HG02763 (cell line): ENCODE data around the gene OAF.
"Not testable (repeated sequence)": the region's sequence is repeated elsewhere in the genome, so short reads cannot be mapped to it uniquely, and the experiment has no call there.

ENCODE experiments used
- ATAC-seq: cut with Tn5 transposase; IDR thresholded peaks from one replicate; pipeline ENCODE4 v1.9.1; 2021; ENCODE audit warnings: mild to moderate bottlenecking, moderate library complexity; ENCODE audit not compliant: unreplicated experiment

Gene OAF

GRCh38 chr11:120260616-120261015 lies 49.8 kb downstream of the OAF start:
- no peak for ATAC-seq

- ATAC-seq: no peak
These were observed 50.5 kb downstream of the OAF start for GRCh38 chr11:120261321-120261720.

- ATAC-seq: no peak
These were observed 51.1 kb downstream of the OAF start for GRCh38 chr11:120261931-120262330.

DNA sequence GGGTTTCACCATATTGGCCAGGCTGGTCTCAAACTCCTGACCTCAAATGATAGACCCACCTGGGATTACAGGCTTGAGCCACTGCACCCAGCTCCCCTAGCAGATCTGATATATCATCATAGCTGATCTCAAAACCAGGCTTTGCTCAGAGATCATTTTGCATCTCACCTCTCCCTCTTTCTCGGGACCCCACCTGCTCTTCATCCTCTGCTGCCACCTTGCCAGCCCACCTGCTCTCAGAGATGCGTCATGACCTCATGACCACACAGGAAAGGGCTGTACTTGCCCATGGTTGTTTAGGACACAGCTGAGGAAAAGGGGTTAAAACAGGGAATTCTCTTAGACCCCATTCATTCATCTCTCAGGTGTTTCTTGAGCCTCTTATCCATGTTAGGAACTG lies 56.5 kb downstream of the OAF start:
- no peak for ATAC-seq

DNA sequence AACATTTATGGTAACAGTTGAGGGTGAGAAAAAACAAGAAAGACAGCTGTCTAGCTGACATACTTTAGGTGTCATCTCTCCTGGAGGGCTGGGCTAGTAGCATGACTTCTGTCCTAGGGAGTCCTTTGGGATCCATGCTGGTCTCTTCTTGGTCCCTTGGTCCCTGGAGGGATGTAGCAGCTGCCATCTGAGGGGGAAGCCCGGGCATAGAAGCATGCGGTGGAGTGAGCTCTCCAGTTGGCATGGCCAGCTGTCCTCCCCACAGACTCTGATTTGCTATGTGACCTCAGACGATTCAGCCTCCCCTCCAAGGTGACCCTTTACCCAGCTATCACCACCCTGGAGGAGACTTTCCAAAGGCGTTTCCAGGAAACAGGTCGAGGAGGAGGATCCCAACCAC lies 57.9 kb downstream of the OAF start:
- no peak for ATAC-seq

GRCh38 chr11:120270386-120270785 lies 59.6 kb downstream of the OAF start:
- no peak for ATAC-seq

GRCh38 chr11:120271672-120272071 lies 60.8 kb downstream of the OAF start:
- no peak for ATAC-seq

- ATAC-seq: no peak
These were observed 61.5 kb downstream of the OAF start for GRCh38 chr11:120272303-120272702.

DNA sequence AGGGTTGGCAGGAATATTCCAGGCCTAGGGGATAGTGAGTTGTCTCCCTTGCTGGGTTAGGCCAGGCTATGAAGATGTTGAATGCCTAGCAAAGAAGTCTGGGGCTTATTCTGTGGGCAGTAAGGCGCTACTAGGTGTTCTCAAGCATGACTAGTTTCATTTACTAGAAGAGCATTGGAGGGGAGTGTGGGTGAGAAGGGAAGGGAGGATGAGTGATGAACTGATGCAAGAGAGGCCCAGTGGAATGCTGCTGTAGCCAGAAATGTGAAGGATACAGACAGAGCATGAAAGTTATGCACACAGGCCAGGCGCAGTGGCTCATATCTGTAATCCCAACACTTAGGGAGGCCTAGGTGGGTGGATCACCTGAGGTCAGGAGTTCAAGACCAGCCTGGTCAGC lies 62.6 kb downstream of the OAF start:
- no peak for ATAC-seq

GRCh38 chr11:120273956-120274355 lies 63.1 kb downstream of the OAF start:
- ATAC-seq: not testable (repeated sequence)

- ATAC-seq: no peak
These were observed 68.7 kb downstream of the OAF start for GRCh38 chr11:120279502-120279901.
